H1 (cell line): Measurements from ENCODE around the gene ANO6.

Experiments used
- PHF8 ChIP-seq: fragments of 200-600 bp; sonication (generic); conservative IDR thresholded peaks from 2 replicates; pipeline ENCODE4 v1.7.1; 2012; ENCODE audit warnings: low read depth, mild to moderate bottlenecking, inconsistent platforms, low read length, moderate library complexity
- SIRT6 ChIP-seq: IDR thresholded peaks from one replicate; pipeline ENCODE4 v1.7.1; 2012; ENCODE audit warnings: low read length, inconsistent platforms
- TF ChIP-seq, protein P1 (sequence below), 3 experiments: IDR thresholded peaks; 1 replicate in 2 of 3; 2 replicates in 1 of 3; pipeline versions ENCODE4 v1.5.1 to v1.6.1; 2011; ENCODE audit warnings: low read length in 3 of 3, mild to moderate bottlenecking in 3 of 3, inconsistent platforms in 2 of 3, low read depth in 1 of 3, moderate library complexity in 1 of 3; ENCODE audit not compliant: insufficient read depth in 1 of 3; ENCODE audit errors: control extremely low read depth in 1 of 3

DNA sequence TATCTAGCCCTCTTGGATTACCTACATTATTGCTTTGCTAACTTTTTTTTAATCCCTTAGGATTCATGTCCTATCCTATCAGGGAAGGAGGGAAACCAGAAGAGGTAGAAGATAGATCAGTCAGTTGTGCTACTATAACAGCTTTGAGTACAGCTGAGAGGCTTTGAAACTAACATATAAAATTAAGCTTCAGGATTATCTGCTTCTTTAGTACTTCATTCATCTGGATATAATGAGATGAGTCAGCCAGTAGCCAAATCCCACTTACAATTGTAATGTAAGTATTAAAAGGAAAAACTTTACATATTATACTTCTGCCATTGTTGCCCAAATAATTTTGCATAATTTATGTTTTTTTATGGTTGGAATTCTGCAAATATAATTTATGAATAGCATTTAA, 33.4 kb upstream of the ANO6 start:
- TF ChIP-seq SIRT6 (no peak), PHF8 (no peak)
- TF ChIP-seq, protein P1, sequence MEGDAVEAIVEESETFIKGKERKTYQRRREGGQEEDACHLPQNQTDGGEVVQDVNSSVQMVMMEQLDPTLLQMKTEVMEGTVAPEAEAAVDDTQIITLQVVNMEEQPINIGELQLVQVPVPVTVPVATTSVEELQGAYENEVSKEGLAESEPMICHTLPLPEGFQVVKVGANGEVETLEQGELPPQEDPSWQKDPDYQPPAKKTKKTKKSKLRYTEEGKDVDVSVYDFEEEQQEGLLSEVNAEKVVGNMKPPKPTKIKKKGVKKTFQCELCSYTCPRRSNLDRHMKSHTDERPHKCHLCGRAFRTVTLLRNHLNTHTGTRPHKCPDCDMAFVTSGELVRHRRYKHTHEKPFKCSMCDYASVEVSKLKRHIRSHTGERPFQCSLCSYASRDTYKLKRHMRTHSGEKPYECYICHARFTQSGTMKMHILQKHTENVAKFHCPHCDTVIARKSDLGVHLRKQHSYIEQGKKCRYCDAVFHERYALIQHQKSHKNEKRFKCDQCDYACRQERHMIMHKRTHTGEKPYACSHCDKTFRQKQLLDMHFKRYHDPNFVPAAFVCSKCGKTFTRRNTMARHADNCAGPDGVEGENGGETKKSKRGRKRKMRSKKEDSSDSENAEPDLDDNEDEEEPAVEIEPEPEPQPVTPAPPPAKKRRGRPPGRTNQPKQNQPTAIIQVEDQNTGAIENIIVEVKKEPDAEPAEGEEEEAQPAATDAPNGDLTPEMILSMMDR (IDR thresholded peaks at IDR 0.05; ENCODE audit: control extremely low read depth in 1 of 3, insufficient read depth in 1 of 3, low read depth in 1 of 3, low read length in 3 of 3), result no peak
